ENCODE data around the gene TMEM106B. TPM values are rescaled to one million over a fixed set of nuclear protein-coding genes. Genes with fewer than 3 reads are reported as not detected.
"Not testable (repeated sequence)": the region's sequence is repeated elsewhere in the genome, so short reads cannot be mapped to it uniquely, and the experiment has no call there.

Gene TMEM106B
- total RNA-seq = 10 to 100 TPM; 25.3 to 28.3 TPM

- DNase-seq = peak; percentile 97
- H3K9me3 Mint-ChIP-seq = no peaks in the 10 kb centered on the region
- intact Hi-C loops (cut with micrococcal nuclease) = loop anchor here (1.0 to 5.0 kb wide), 12 partner anchors 12 to 1271 kb away; partner anchors contain the start of genes THSD7A and VWDE
- peaks cover 9% of the 10 kb centered on the region for H3K36me3 Mint-ChIP-seq (ENCODE audit: low read depth)
- no peaks in the 10 kb centered on the region for H3K27me3 Mint-ChIP-seq (ENCODE audit: low read depth)
- CTCF ChIA-PET = interaction anchor here (0.6 to 2.9 kb wide), 6 partner anchors 10 to 143 kb away, joined by 3 to 15 read pairs (median 3); no protein-coding TSS in a partner anchor
- H3K4me3 Mint-ChIP-seq = peak within 1 kb of the TSS; percentile 86
- H3K27ac Mint-ChIP-seq = peak within 1 kb of the TSS; percentile 93
- H3K4me1 Mint-ChIP-seq (ENCODE audit: low read depth) = peaks cover 17% of the 10 kb centered on the region
Observed at GRCh38 chr7:12211054-12211710, at the start of gene TMEM106B. TSS of gene TMEM106B (plus strand) at chr7:12211294. CDS start at chr7:12214811, 3,517 bp downstream.

DNA sequence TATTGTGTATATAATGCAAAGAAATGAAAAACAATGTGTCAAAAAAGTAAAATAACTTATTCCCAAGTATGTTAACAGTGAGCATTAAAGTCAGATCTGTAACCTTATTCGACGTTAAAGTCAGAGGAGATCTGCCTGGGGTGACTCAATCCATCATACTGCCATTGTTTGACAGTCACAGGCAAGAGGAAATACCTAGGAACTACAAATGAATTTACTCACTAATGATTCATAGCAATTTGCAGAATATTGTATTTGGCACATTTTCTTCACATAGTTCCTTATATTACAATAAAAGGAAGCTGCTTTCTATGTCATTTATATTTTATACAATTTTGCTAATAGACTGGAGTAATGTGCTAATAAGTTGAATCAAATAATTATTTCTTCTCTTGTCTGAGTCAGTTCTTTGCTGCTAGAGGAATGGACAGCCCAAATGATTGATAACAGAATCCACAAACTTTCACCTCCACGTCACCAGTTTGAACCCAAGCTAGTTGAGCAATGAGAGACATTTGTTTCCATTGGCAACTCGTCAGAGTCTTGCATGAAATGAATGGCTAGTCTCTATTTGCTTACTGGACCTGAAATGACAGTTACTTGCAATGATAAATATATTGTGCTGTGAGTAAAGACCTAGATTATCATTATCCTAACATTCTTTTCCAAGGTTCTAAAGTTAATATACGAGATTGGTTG is 48.5 kb upstream of the TMEM106B start:
- CTCF ChIA-PET = interaction anchor here (0.6 kb wide), 3 partner anchors 67 to 130 kb away, joined by 3 read pairs; no protein-coding TSS in a partner anchor
- Mint-ChIP-seq H3K36me3 (ENCODE audit: low read depth) (peaks cover 15% of the 10 kb centered on the region), H3K27ac (no peak overlapping the region), H3K9me3 (peaks cover 25% of the 10 kb centered on the region), H3K4me3 (no peak overlapping the region), H3K27me3 (ENCODE audit: low read depth) (no peaks in the 10 kb centered on the region), H3K4me1 (ENCODE audit: low read depth) (no peaks in the 10 kb centered on the region)
- no peak for DNase-seq
- intact Hi-C loops (cut with micrococcal nuclease) = no loop called here

- intact Hi-C loops (cut with micrococcal nuclease); H3K27ac Mint-ChIP-seq; H3K4me3 Mint-ChIP-seq; H3K27me3 Mint-ChIP-seq (ENCODE audit: low read depth); DNase-seq; CTCF ChIA-PET: not testable (repeated sequence)
- Mint-ChIP-seq H3K4me1 (ENCODE audit: low read depth) (peaks cover 24% of the 10 kb centered on the region), H3K9me3 (peaks cover 49% of the 10 kb centered on the region), H3K36me3 (ENCODE audit: low read depth) (peaks cover 34% of the 10 kb centered on the region)
Observed at GRCh38 chr7:12168065-12168464, 43.0 kb upstream of the TMEM106B start.

DNA sequence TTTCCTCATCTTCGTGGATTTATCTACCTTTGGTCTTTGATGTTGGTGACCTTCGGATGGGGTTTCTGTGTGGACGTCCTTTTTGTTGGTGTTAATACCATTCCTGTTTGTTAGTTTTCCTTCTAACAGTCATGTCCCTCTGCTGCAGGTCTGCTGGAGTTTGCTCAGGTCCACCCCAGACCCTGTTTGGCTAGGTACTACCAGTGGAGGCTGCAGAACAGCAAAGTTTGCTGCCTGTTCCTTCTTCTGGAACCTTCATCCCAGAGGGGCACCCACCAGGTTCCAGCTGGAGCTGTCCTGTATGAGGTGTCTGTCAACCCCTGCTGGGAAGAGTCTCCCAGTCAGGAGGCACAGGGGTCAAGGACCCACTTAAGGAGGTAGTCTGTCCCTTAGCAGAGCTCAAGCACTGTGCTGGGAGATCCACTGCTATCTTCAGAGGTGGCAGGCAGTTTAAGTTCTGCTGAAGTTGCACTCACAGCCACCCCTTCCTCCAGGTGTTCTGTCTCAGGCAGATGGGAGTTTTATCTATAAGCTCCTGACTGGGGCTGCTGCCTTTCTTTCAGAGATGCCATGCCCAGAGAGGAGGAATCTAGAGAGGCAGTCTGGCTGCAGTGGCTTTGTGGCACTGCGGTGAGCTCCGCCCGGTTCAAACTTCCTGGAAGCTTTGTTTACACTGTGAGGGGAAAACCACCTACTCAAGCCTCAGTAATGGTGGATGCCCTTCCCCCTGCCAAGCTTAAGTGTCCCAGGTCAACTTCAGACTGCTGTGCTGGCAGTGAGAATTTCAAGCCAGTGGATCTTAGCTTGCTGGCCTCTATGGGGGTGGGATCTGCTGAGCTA is 40.9 kb upstream of the TMEM106B start:
- intact Hi-C loops (cut with micrococcal nuclease) = loop anchor here (1.0 kb wide), 2 partner anchors 41 to 87 kb away; partner anchors contain the start of gene TMEM106B
- Mint-ChIP-seq H3K36me3 (ENCODE audit: low read depth) (peaks cover 30% of the 10 kb centered on the region), H3K4me1 (ENCODE audit: low read depth) (peaks cover 24% of the 10 kb centered on the region), H3K9me3 (peaks cover 46% of the 10 kb centered on the region), H3K4me3 (peak overlapping the region; percentile 29), H3K27ac (peak overlapping the region; percentile 81)
- H3K27me3 Mint-ChIP-seq (ENCODE audit: low read depth) = not testable (repeated sequence)
- CTCF ChIA-PET = interaction anchor here (0.7 kb wide), 1 partner anchor 121 kb away, joined by 3 read pairs; no protein-coding TSS in a partner anchor
- peak; percentile 82 for DNase-seq

DNA sequence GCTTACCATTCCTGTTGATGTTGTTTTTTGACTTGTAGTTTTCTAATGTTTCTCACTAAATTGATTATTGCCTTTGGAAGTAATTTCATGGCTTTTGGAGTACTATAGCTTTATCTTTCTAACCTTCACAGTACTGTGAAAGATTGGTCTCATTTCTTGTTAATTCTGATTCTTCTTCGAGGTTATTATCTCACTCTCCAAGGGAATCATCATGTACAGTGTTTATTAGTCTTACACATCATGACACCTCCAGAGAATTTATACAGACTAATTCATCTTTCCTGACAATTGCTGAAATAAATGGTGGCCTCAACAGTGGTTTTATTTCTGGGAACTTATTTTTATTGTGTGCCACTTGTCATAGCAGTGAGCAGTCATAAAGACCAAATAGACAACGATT is 37.4 kb upstream of the TMEM106B start:
- intact Hi-C loops (cut with micrococcal nuclease) = no loop called here
- Mint-ChIP-seq H3K27ac (no peak overlapping the region), H3K36me3 (ENCODE audit: low read depth) (peaks cover 13% of the 10 kb centered on the region), H3K4me3 (no peak overlapping the region), H3K4me1 (ENCODE audit: low read depth) (peaks cover 24% of the 10 kb centered on the region), H3K27me3 (ENCODE audit: low read depth) (no peaks in the 10 kb centered on the region), H3K9me3 (peaks cover 13% of the 10 kb centered on the region)
- DNase-seq = no peak
- CTCF ChIA-PET = interaction anchor here (0.7 kb wide), 1 partner anchor 34 kb away, joined by 3 read pairs; no protein-coding TSS in a partner anchor

DNA sequence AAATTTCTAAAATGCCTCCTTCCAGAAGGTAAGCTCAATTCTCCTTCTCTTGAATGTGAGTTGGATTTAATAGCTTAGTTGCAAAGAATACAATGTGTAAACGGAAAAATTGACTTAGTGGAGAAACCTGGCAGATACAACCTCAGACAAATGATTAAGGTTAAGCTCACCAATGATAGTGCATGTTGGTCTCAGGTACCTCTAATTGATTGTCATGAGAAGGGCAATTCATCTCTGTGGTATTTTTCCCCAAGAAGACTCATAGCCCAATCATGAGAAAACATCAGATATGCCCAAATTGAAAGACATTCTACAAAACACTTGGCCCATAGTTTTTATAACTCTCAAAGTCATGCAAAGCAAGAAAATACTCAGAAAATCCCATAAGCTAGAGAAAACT is 36.2 kb upstream of the TMEM106B start:
- H3K9me3 Mint-ChIP-seq = peaks cover under 1% of the 10 kb centered on the region

DNA sequence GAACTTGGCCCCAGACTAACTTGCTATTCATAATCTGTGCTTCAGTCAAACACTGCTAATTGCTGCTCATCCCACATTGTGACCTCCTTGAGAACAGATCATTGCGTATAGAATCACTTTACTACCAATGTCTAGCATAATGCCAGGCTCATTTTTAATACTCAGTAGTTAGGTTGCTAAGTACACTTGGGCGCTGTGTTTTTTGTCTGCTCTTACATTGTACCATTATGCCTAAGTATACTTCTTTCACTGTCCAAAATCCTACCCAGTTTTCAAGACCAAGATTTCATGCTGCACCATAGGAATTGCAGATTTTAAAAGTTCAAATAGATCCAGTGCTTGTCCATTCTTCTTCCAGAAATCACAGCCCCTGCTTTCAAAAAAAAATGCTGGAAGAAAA is 32.8 kb upstream of the TMEM106B start:
- DNase-seq = no peak
- CTCF ChIA-PET = no interaction called here
- H3K4me3 Mint-ChIP-seq = no peak overlapping the region
- peaks cover 2% of the 10 kb centered on the region for H3K9me3 Mint-ChIP-seq
- no peak overlapping the region for H3K27ac Mint-ChIP-seq
- no peaks in the 10 kb centered on the region for H3K4me1 Mint-ChIP-seq (ENCODE audit: low read depth)
- intact Hi-C loops (cut with micrococcal nuclease) = no loop called here
- no peaks in the 10 kb centered on the region for H3K36me3 Mint-ChIP-seq (ENCODE audit: low read depth)
- H3K27me3 Mint-ChIP-seq (ENCODE audit: low read depth) = no peaks in the 10 kb centered on the region

More for the DNA sequence above, 36.2 kb upstream of the TMEM106B start:
- Mint-ChIP-seq H3K36me3 (ENCODE audit: low read depth) (peaks cover 3% of the 10 kb centered on the region), H3K4me1 (ENCODE audit: low read depth) (peaks cover 17% of the 10 kb centered on the region), H3K4me3 (no peak overlapping the region), H3K27me3 (ENCODE audit: low read depth) (no peaks in the 10 kb centered on the region), H3K27ac (no peak overlapping the region)
- intact Hi-C loops (cut with micrococcal nuclease) = no loop called here
- no peak for DNase-seq
- CTCF ChIA-PET = no interaction called here

GRCh38 chr7:12194426-12194825 is 16.7 kb upstream of the TMEM106B start:
- H3K9me3 Mint-ChIP-seq = no peaks in the 10 kb centered on the region
- CTCF ChIA-PET = no interaction called here
- H3K27me3 Mint-ChIP-seq (ENCODE audit: low read depth) = no peaks in the 10 kb centered on the region
- no peak overlapping the region for H3K4me3 Mint-ChIP-seq
- no peak overlapping the region for H3K27ac Mint-ChIP-seq
- intact Hi-C loops (cut with micrococcal nuclease) = no loop called here
- no peaks in the 10 kb centered on the region for H3K4me1 Mint-ChIP-seq (ENCODE audit: low read depth)
- no peak for DNase-seq
- H3K36me3 Mint-ChIP-seq (ENCODE audit: low read depth) = peaks cover 1% of the 10 kb centered on the region

DNA sequence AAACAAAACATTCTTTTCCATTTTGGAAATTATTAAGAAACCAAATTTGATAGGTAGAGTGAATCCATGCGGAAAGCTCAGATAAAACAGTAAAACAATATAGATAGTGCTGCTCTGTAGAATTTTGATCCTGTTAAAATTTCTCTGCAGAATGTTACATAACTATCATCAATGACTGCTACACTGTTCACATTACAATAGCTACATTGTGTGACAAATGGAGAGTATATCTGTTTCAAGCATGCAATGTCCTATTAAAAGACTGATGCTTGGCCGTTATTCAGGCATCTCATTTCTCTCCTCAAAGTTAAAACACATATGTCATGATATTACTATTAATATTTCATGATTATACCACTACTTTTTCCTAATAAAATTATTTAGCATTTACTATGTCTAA is 14.7 kb upstream of the TMEM106B start:
- Mint-ChIP-seq H3K27me3 (ENCODE audit: low read depth) (no peaks in the 10 kb centered on the region), H3K36me3 (ENCODE audit: low read depth) (peaks cover 1% of the 10 kb centered on the region), H3K4me3 (no peak overlapping the region), H3K9me3 (no peaks in the 10 kb centered on the region), H3K4me1 (ENCODE audit: low read depth) (no peaks in the 10 kb centered on the region), H3K27ac (no peak overlapping the region)
- intact Hi-C loops (cut with micrococcal nuclease) = no loop called here
- no peak for DNase-seq
- CTCF ChIA-PET = interaction anchor here (0.5 kb wide), 1 partner anchor 27 kb away, joined by 4 read pairs; no protein-coding TSS in a partner anchor

- no peaks in the 10 kb centered on the region for H3K4me1 Mint-ChIP-seq (ENCODE audit: low read depth)
- no peaks in the 10 kb centered on the region for H3K9me3 Mint-ChIP-seq
- H3K36me3 Mint-ChIP-seq (ENCODE audit: low read depth) = no peaks in the 10 kb centered on the region
- intact Hi-C loops (cut with micrococcal nuclease) = no loop called here
- H3K4me3 Mint-ChIP-seq = no peak overlapping the region
- no peaks in the 10 kb centered on the region for H3K27me3 Mint-ChIP-seq (ENCODE audit: low read depth)
- CTCF ChIA-PET = no interaction called here
- no peak for DNase-seq
- no peak overlapping the region for H3K27ac Mint-ChIP-seq
Observed at GRCh38 chr7:12199363-12199762, 11.7 kb upstream of the TMEM106B start.

DNA sequence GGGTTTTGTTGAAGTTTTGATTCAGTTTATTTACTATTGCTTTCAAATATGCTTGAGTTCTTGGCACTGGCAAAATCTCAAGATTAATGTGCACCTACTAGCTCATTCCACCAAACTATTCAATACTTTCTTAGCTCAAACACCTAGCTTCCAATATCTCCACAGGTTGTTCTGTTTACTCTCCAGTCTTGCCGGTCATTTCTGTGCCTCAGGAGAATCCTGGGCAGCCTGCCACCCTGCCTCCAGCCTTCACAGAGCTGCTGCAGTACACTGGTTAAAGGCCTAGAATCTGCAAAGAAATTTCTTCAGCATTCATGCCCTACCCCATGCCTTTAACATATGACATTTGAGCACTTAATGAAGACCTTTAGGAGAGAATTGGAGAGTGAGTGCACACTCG is 4.0 kb upstream of the TMEM106B start:
- Mint-ChIP-seq H3K36me3 (ENCODE audit: low read depth) (no peaks in the 10 kb centered on the region), H3K9me3 (no peaks in the 10 kb centered on the region), H3K4me3 (no peak overlapping the region), H3K4me1 (ENCODE audit: low read depth) (peaks cover 1% of the 10 kb centered on the region), H3K27ac (no peak overlapping the region), H3K27me3 (ENCODE audit: low read depth) (no peaks in the 10 kb centered on the region)
- DNase-seq = no peak
- intact Hi-C loops (cut with micrococcal nuclease) = no loop called here
- CTCF ChIA-PET = no interaction called here

- H3K27ac Mint-ChIP-seq = no peak overlapping the region
- CTCF ChIA-PET = interaction anchor here (0.9 kb wide), 1 partner anchor 10 kb away, joined by 3 read pairs; no protein-coding TSS in a partner anchor
Observed at GRCh38 chr7:12209221-12209620, 1.9 kb upstream of the TMEM106B start.

More at GRCh38 chr7:12209221-12209620, 1.9 kb upstream of the TMEM106B start:
- DNase-seq = no peak
- Mint-ChIP-seq H3K9me3 (no peaks in the 10 kb centered on the region), H3K4me1 (ENCODE audit: low read depth) (peaks cover 12% of the 10 kb centered on the region), H3K36me3 (ENCODE audit: low read depth) (peaks cover under 1% of the 10 kb centered on the region), H3K27me3 (ENCODE audit: low read depth) (no peaks in the 10 kb centered on the region), H3K4me3 (no peak overlapping the region)
- intact Hi-C loops (cut with micrococcal nuclease) = no loop called here

Data from activated naive CD4-positive, alpha-beta T cell treated with anti-CD3 and anti-CD28 coated beads for 36 hours (primary cell).